ENCODE measurements around the gene ARL5A.

GRCh38 chr2:151793123-151793522 is 35.1 kb downstream of the ARL5A start:
- TF ChIP-seq POLR2A (IDR thresholded peaks at IDR 0.05) (no peak), CTCF (IDR thresholded peaks at IDR 0.05) (no peak)
